H1 (cell line): ENCODE data around the gene PLXNB2. TPM values are rescaled to one million over a fixed set of nuclear protein-coding genes. Genes with fewer than 3 reads are reported as not detected.
A peak's percentile ranks its signal among the peaks of the same experiment; 100 is the strongest.

Experiments used
- CTCF ChIA-PET: fragments of 300-600 bp; sonication (Branson Sonifier 250); formaldehyde crosslinking; loops from one replicate; lab custom pipeline; 2021; ENCODE audit not compliant: partially characterized antibody; lab: Charles Lee
- POLR2A ChIA-PET: fragments of 300-600 bp; sonication (Branson Sonifier 250); formaldehyde crosslinking; loops from one replicate; lab custom pipeline; 2021; ENCODE audit warnings: inconsistent platforms; ENCODE audit not compliant: partially characterized antibody; lab: Charles Lee
- DNase-seq, 2 experiments: peaks; one replicate each; pipeline versions ENCODE4 v3.0.0 to v3.0.0-alpha.2; 2010 to 2022; ENCODE audit warnings: low spot score in 2 of 2, low read depth in 1 of 2, mixed read lengths in 1 of 2
- FAIRE-seq: peaks from 2 replicates; lab custom pipeline; 2011; peaks lifted over from hg19 to GRCh38; lab: Jason Lieb, UNC
- H2AFZ ChIP-seq: 2 replicates; pipeline ENCODE4 v1.8.1; 2012; ENCODE audit warnings: low read length, inconsistent platforms
- H2AK5ac ChIP-seq: 2 replicates; pipeline ENCODE4 v1.6.1; 2013; ENCODE audit warnings: low read depth, low read length
- H2BK120ac ChIP-seq: replicated peaks from 2 replicates; pipeline ENCODE3; 2013; ENCODE audit warnings: low read depth, low read length, inconsistent platforms
- H2BK12ac ChIP-seq: 2 replicates; pipeline ENCODE4 v1.6.1; 2013; ENCODE audit warnings: low read depth, low read length
- H2BK15ac ChIP-seq: 2 replicates; pipeline ENCODE4 v1.6.1; 2013; ENCODE audit warnings: low read length
- H2BK20ac ChIP-seq: 2 replicates; pipeline ENCODE4 v1.6.1; 2013; ENCODE audit warnings: low read length
- H2BK5ac ChIP-seq: 2 replicates; pipeline ENCODE4 v1.6.1; 2013; ENCODE audit warnings: low read depth, low read length
- H3K14ac ChIP-seq: 2 replicates; pipeline ENCODE4 v1.6.1; 2013; ENCODE audit warnings: inconsistent platforms; ENCODE audit not compliant: insufficient read length
- H3K18ac ChIP-seq: 2 replicates; pipeline ENCODE4 v1.6.1; 2013; ENCODE audit warnings: low read length; ENCODE audit errors: extremely low read depth
- H3K23ac ChIP-seq: 2 replicates; pipeline ENCODE4 v1.6.1; 2013; ENCODE audit warnings: inconsistent platforms; ENCODE audit not compliant: insufficient read length
- H3K23me2 ChIP-seq: 2 replicates; pipeline ENCODE4 v1.6.1; 2013; ENCODE audit warnings: low read depth, low read length
- H3K27ac ChIP-seq: 2 replicates; pipeline ENCODE4 v1.6.1; 2011; ENCODE audit warnings: low read depth, low read length, inconsistent platforms
- H3K27me3 ChIP-seq, 4 experiments: replicated peaks in 1 of 4; 1 replicate in 1 of 4; 2 replicates in 3 of 4; pipeline versions ENCODE4 v1.6.1 to v1.8.1; 2011 to 2013; ENCODE audit warnings: low read length in 3 of 4, mild to moderate bottlenecking in 3 of 4, inconsistent platforms in 2 of 4, mixed read lengths in 2 of 4, moderate library complexity in 1 of 4; ENCODE audit not compliant: control insufficient read depth in 3 of 4, insufficient read depth in 3 of 4; ENCODE audit errors: extremely low read depth in 1 of 4
- H3K36me3 ChIP-seq, 4 experiments: 2 replicates each; pipeline versions ENCODE4 v1.6.1 to v1.8.1; 2011 to 2013; ENCODE audit warnings: mild to moderate bottlenecking in 4 of 4, low read length in 3 of 4, moderate library complexity in 2 of 4, control low read depth in 1 of 4, inconsistent platforms in 1 of 4; ENCODE audit not compliant: insufficient read depth in 4 of 4, control insufficient read depth in 2 of 4
- H3K4ac ChIP-seq: replicated peaks from 2 replicates; pipeline ENCODE3; 2013; ENCODE audit warnings: low read length, low read depth, mixed read lengths, inconsistent platforms; ENCODE audit not compliant: insufficient read length
- H3K4me1 ChIP-seq, 4 experiments: replicated peaks in 1 of 4; 1 replicate in 1 of 4; 2 replicates in 3 of 4; pipeline versions ENCODE4 v1.6.1 to v1.8.1; 2011 to 2013; ENCODE audit warnings: low read length in 3 of 4, inconsistent platforms in 2 of 4, mixed read lengths in 1 of 4; ENCODE audit not compliant: insufficient read depth in 4 of 4, control insufficient read depth in 3 of 4
- H3K4me2 ChIP-seq, 2 experiments: 2 replicates each; pipeline versions ENCODE4 v1.6.1 to v1.8.1; 2011 to 2013; ENCODE audit warnings: low read depth in 2 of 2, low read length in 2 of 2, control low read depth in 1 of 2, inconsistent platforms in 1 of 2, mild to moderate bottlenecking in 1 of 2; ENCODE audit not compliant: insufficient read depth in 1 of 2
- H3K4me3 ChIP-seq, 4 experiments: fragments of 200-600, 300-600 bp in 1 of 4; sonication (generic), shearing (Covaris generic), sonication (Bioruptor Twin) in 1 of 4; 2 replicates each; pipeline versions ENCODE4 v1.5.1 to v1.8.1; 2011 to 2016; ENCODE audit warnings: low read length in 4 of 4, low read depth in 3 of 4, control low read depth in 2 of 4, inconsistent platforms in 2 of 4, mild to moderate bottlenecking in 2 of 4, mixed read lengths in 1 of 4, moderate library complexity in 1 of 4; ENCODE audit not compliant: insufficient read depth in 2 of 4; ENCODE audit errors: extremely low read depth in 1 of 4
- H3K56ac ChIP-seq: replicated peaks from 2 replicates; pipeline ENCODE3; 2013; ENCODE audit warnings: low read depth, mild to moderate bottlenecking, mixed read lengths, low read length, inconsistent platforms; ENCODE audit not compliant: insufficient read length
- H3K79me1 ChIP-seq: 2 replicates; pipeline ENCODE4 v1.6.1; 2013; ENCODE audit warnings: low read depth, low read length, control low read depth
- H3K79me2 ChIP-seq, 2 experiments: 2 replicates each; pipeline versions ENCODE4 v1.6.1 to v1.8.1; 2012 to 2013; ENCODE audit warnings: low read length in 2 of 2, mild to moderate bottlenecking in 2 of 2, inconsistent platforms in 1 of 2; ENCODE audit not compliant: insufficient read depth in 2 of 2, control insufficient read depth in 1 of 2
- H3K9ac ChIP-seq, 4 experiments: replicated peaks in 1 of 4; 1 replicate in 1 of 4; 2 replicates in 3 of 4; pipeline versions ENCODE4 v1.6.1 to v1.8.1; 2011 to 2013; ENCODE audit warnings: low read depth in 3 of 4, low read length in 3 of 4, control low read depth in 2 of 4, mild to moderate bottlenecking in 2 of 4, moderate library complexity in 2 of 4, inconsistent platforms in 1 of 4; ENCODE audit errors: extremely low read depth in 1 of 4
- H3K9me3 ChIP-seq, 2 experiments: 2 replicates each; pipeline versions ENCODE4 v1.6.1 to v1.8.1; 2012 to 2013; ENCODE audit warnings: mild to moderate bottlenecking in 2 of 2, moderate library complexity in 2 of 2, control low read depth in 1 of 2, inconsistent platforms in 1 of 2, low read depth in 1 of 2, low read length in 1 of 2, mixed read lengths in 1 of 2; ENCODE audit not compliant: insufficient read depth in 2 of 2
- H4K20me1 ChIP-seq, 2 experiments: replicated peaks in 1 of 2; 2 replicates each; pipeline versions ENCODE3 to v1.8.1; 2011 to 2013; ENCODE audit warnings: inconsistent platforms in 2 of 2, low read length in 2 of 2, mild to moderate bottlenecking in 1 of 2; ENCODE audit not compliant: insufficient read depth in 2 of 2, control insufficient read depth in 1 of 2
- H4K5ac ChIP-seq: 2 replicates; pipeline ENCODE4 v1.6.1; 2013; ENCODE audit warnings: low read length, low read depth, mixed read lengths, inconsistent platforms; ENCODE audit not compliant: insufficient read length
- H4K8ac ChIP-seq: 2 replicates; pipeline ENCODE4 v1.8.0; 2013; ENCODE audit warnings: mild to moderate bottlenecking, moderate library complexity, low read length, inconsistent platforms; ENCODE audit not compliant: insufficient read depth; ENCODE audit errors: extremely low read depth
- H4K91ac ChIP-seq: replicated peaks from 2 replicates; pipeline ENCODE3; 2013; ENCODE audit warnings: low read length, mixed read lengths, inconsistent platforms; ENCODE audit not compliant: insufficient read length
- NRF1 ChIP-seq: IDR thresholded peaks from 2 replicates; pipeline ENCODE4 v1.6.1; 2011; ENCODE audit warnings: mild to moderate bottlenecking, low read depth, low read length, improper control_type of control experiment
- POLR2A ChIP-seq, 2 experiments: IDR thresholded peaks; 1 replicate in 1 of 2; 2 replicates in 1 of 2; pipeline ENCODE4 v1.6.1; 2011; ENCODE audit warnings: low read depth in 2 of 2, low read length in 2 of 2, mild to moderate bottlenecking in 2 of 2; ENCODE audit errors: control extremely low read depth in 1 of 2
- SP4 ChIP-seq: IDR thresholded peaks from 2 replicates; pipeline ENCODE4 v1.6.1; 2012; ENCODE audit warnings: low read length, inconsistent platforms
- WGBS, 2 experiments: shearing (Covaris generic) in 1 of 2; methylation state at CpG; one replicate each; pipeline versions ENCODE4 v1.1.6 to v1.1.7; 2013 to 2015; ENCODE audit warnings: low lambda C conversion rate in 2 of 2, mixed read lengths in 2 of 2, inconsistent platforms in 1 of 2, low coverage in 1 of 2, missing lambda C conversion rate in 1 of 2; ENCODE audit not compliant: insufficient replicate concordance in 2 of 2, insufficient coverage in 1 of 2, insufficient read length in 1 of 2; ENCODE audit errors: extremely low coverage in 1 of 2, missing lambda C conversion rate in 1 of 2; 5-methylcytosine and 5-hydroxymethylcytosine counted together
- polyA plus RNA-seq, 7 experiments: library from polyadenylated mRNA; depleted of rRNA in 3 of 7; stranded (reverse) in 5 of 7; unstranded in 2 of 7; fragments of >200 nt in 5 of 7; fragments of 200-250 nt in 2 of 7; gene quantifications; 1 replicate in 5 of 7; 2 replicates in 1 of 7; 4 replicates in 1 of 7; pipeline versions ENCODE4 v1.2.1 to v1.2.3, GENCODE V29; 2011 to 2013; ENCODE audit warnings: missing spikeins in 2 of 7, mixed read lengths in 2 of 7
- total RNA-seq: library from RNA; stranded (reverse); fragmentation: NEBNext Ultra II Directional; extraction: Animal tissue kit (Norgen Biotek cat#: 25700); gene quantifications from 2 replicates; pipeline ENCODE4 v1.2.1, GENCODE V29; 2021

The PLXNB2 gene
- total and polyA plus RNA-seq, 2 of the 8 experiments (the other 6 are each of a cell fraction or from before 2014, with no cell fraction given), result 58.3 to 92.8 TPM

DNA sequence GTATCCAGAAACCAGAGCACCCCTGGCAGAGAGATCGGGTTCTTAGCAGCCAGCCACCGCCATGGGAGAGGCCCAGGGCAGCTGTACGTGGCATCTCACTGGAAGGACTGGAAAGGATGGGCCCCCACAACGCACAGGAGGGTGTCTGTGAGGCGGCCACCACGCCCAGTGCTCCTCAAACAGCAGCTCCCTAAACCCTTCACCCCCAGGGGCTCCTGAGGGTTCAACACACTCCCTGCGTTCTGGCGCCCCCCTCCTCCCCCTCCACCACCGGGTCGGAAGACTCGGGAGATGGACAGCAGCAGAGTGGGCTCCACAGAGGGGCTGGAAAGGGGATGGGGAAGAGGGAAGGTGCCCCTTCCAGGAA, 47.0 kb downstream of the PLXNB2 start:
- 53% methylated on average over 6 of the region's 11 CpGs; no CpG with 5 or more reads in 1 of the 2 experiments for WGBS, 2 experiments
- no peak overlapping the region for H3K23ac ChIP-seq
- no peak overlapping the region for H3K18ac ChIP-seq
- H3K27ac ChIP-seq, result no peak overlapping the region
- no peak overlapping the region for H2BK15ac ChIP-seq
- peak overlapping the region in 1 of 4 experiments; percentile 19; a peak in 2 of 7 replicates for H3K9ac ChIP-seq
- ChIA-PET CTCF (interaction anchor here (1.2 to 4.7 kb wide), 4 partner anchors 8 to 82 kb away, joined by 4 to 26 read pairs (median 14); partner anchors contain the start of gene HDAC10), POLR2A (interaction anchor here (1.0 to 2.3 kb wide), 3 partner anchors 8 to 12 kb away, joined by 3 to 5 read pairs (median 3); partner anchors contain the start of gene HDAC10)
- H2AFZ ChIP-seq, result no peak overlapping the region; the same call in 1 of the 2 replicates
- H3K4me1 ChIP-seq, result peaks cover 0 to 20% (median 10%) of the 10 kb centered on the region in 4 experiments; a peak in 6 of 7 replicates
- no peak overlapping the region for H4K8ac ChIP-seq
- H3K79me1 ChIP-seq, result no peaks in the 10 kb centered on the region
- H3K4me3 ChIP-seq, result peak overlapping the region; percentile 35 to 73 (median 48)
- no peak overlapping the region for H3K14ac ChIP-seq
- no peaks in the 10 kb centered on the region for H3K9me3 ChIP-seq
- no peak overlapping the region for H2BK12ac ChIP-seq
- H2BK120ac ChIP-seq, result no peak overlapping the region
- peaks cover 5 to 12% of the 10 kb centered on the region in 2 experiments for H4K20me1 ChIP-seq
- no peak overlapping the region for H4K5ac ChIP-seq
- no peak overlapping the region for H4K91ac ChIP-seq
- H3K4me2 ChIP-seq, result peak overlapping the region; percentile 77 to 78
- peaks cover 6% of the 10 kb centered on the region; the same call in 1 of the 2 replicates for H3K23me2 ChIP-seq
- H2AK5ac ChIP-seq, result no peak overlapping the region
- no peaks in the 10 kb centered on the region for H3K36me3 ChIP-seq
- no peak overlapping the region for H2BK20ac ChIP-seq
- peaks cover 1 to 22% (median 16%) of the 10 kb centered on the region in 4 experiments; a peak in 6 of 7 replicates for H3K27me3 ChIP-seq
- DNase-seq (no peak), FAIRE-seq (no peak)
- no peak overlapping the region for H3K4ac ChIP-seq
- no peak overlapping the region for H3K56ac ChIP-seq
- no peaks in the 10 kb centered on the region for H3K79me2 ChIP-seq
- no peak overlapping the region for H2BK5ac ChIP-seq
- 0 out of 3 replicates have a peak, but pooled peaks of 1 of the 2 experiments have one; percentile 6 for TF ChIP-seq POLR2A (IDR thresholded peaks at IDR 0.05; ENCODE audit: control extremely low read depth in 1 of 2, low read depth in 2 of 2, low read length in 2 of 2)
- TF ChIP-seq NRF1, result no peak
- no peak for TF ChIP-seq SP4
- TF ChIP-seq, all 59 proteins: peak for 1
